ENCODE results near the gene SNX25.

DNA sequence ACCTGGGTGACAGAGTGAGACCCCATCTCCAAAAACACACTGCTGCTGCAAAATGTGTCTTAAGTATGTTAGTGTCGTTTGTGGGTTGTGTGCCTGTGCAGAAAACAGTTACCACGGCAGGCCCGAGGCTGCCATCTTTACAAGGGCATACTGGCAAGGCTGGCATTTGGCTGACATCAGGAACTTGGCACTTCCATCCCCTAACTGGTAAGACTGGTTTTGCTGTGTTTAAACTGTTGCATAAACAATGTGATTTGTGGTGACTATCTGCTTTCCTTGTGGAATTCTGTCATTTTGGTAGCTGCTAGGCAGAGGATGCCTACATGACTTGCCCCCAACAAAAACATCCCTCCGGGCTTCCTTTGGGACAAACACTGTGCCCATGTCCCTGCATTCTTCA is 174.1 kb downstream of the SNX25 start:
- no peak for TF ChIP-seq POLR2AphosphoS5 (IDR thresholded peaks at IDR 0.05; ENCODE audit: low read depth)
- TF ChIP-seq CTCF (conservative IDR thresholded peaks at IDR 0.05; ENCODE audit: low read depth in 2 of 2) = no peak
- no peak for TF ChIP-seq EZH2 (IDR thresholded peaks at IDR 0.05; ENCODE audit: low read depth, unreplicated experiment)
- no peak for TF ChIP-seq EZH2phosphoT487 (IDR thresholded peaks at IDR 0.05; ENCODE audit: unreplicated experiment)
- TF ChIP-seq, protein P1, sequence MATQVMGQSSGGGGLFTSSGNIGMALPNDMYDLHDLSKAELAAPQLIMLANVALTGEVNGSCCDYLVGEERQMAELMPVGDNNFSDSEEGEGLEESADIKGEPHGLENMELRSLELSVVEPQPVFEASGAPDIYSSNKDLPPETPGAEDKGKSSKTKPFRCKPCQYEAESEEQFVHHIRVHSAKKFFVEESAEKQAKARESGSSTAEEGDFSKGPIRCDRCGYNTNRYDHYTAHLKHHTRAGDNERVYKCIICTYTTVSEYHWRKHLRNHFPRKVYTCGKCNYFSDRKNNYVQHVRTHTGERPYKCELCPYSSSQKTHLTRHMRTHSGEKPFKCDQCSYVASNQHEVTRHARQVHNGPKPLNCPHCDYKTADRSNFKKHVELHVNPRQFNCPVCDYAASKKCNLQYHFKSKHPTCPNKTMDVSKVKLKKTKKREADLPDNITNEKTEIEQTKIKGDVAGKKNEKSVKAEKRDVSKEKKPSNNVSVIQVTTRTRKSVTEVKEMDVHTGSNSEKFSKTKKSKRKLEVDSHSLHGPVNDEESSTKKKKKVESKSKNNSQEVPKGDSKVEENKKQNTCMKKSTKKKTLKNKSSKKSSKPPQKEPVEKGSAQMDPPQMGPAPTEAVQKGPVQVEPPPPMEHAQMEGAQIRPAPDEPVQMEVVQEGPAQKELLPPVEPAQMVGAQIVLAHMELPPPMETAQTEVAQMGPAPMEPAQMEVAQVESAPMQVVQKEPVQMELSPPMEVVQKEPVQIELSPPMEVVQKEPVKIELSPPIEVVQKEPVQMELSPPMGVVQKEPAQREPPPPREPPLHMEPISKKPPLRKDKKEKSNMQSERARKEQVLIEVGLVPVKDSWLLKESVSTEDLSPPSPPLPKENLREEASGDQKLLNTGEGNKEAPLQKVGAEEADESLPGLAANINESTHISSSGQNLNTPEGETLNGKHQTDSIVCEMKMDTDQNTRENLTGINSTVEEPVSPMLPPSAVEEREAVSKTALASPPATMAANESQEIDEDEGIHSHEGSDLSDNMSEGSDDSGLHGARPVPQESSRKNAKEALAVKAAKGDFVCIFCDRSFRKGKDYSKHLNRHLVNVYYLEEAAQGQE (IDR thresholded peaks at IDR 0.05; ENCODE audit: unreplicated experiment) = no peak
- TF ChIP-seq JUNB (IDR thresholded peaks at IDR 0.05; ENCODE audit: unreplicated experiment) = no peak
- TF ChIP-seq STAT1 (IDR thresholded peaks at IDR 0.05; ENCODE audit: unreplicated experiment) = no peak
- TF ChIP-seq, protein P2, sequence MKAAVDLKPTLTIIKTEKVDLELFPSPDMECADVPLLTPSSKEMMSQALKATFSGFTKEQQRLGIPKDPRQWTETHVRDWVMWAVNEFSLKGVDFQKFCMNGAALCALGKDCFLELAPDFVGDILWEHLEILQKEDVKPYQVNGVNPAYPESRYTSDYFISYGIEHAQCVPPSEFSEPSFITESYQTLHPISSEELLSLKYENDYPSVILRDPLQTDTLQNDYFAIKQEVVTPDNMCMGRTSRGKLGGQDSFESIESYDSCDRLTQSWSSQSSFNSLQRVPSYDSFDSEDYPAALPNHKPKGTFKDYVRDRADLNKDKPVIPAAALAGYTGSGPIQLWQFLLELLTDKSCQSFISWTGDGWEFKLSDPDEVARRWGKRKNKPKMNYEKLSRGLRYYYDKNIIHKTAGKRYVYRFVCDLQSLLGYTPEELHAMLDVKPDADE (IDR thresholded peaks at IDR 0.05) = no peak
- no peak for TF ChIP-seq CREB1 (CRISPR knock-in tag; IDR thresholded peaks at IDR 0.05; ENCODE audit: low read depth)
- TF ChIP-seq NANOG (IDR thresholded peaks at IDR 0.05; ENCODE audit: borderline replicate concordance) = no peak
- no peak for TF ChIP-seq ZNF331 (CRISPR knock-in tag; IDR thresholded peaks at IDR 0.05; ENCODE audit: low read depth)
- TF ChIP-seq ZNF114 (CRISPR knock-in tag; IDR thresholded peaks at IDR 0.05) = no peak
- TF ChIP-seq, protein P3, sequence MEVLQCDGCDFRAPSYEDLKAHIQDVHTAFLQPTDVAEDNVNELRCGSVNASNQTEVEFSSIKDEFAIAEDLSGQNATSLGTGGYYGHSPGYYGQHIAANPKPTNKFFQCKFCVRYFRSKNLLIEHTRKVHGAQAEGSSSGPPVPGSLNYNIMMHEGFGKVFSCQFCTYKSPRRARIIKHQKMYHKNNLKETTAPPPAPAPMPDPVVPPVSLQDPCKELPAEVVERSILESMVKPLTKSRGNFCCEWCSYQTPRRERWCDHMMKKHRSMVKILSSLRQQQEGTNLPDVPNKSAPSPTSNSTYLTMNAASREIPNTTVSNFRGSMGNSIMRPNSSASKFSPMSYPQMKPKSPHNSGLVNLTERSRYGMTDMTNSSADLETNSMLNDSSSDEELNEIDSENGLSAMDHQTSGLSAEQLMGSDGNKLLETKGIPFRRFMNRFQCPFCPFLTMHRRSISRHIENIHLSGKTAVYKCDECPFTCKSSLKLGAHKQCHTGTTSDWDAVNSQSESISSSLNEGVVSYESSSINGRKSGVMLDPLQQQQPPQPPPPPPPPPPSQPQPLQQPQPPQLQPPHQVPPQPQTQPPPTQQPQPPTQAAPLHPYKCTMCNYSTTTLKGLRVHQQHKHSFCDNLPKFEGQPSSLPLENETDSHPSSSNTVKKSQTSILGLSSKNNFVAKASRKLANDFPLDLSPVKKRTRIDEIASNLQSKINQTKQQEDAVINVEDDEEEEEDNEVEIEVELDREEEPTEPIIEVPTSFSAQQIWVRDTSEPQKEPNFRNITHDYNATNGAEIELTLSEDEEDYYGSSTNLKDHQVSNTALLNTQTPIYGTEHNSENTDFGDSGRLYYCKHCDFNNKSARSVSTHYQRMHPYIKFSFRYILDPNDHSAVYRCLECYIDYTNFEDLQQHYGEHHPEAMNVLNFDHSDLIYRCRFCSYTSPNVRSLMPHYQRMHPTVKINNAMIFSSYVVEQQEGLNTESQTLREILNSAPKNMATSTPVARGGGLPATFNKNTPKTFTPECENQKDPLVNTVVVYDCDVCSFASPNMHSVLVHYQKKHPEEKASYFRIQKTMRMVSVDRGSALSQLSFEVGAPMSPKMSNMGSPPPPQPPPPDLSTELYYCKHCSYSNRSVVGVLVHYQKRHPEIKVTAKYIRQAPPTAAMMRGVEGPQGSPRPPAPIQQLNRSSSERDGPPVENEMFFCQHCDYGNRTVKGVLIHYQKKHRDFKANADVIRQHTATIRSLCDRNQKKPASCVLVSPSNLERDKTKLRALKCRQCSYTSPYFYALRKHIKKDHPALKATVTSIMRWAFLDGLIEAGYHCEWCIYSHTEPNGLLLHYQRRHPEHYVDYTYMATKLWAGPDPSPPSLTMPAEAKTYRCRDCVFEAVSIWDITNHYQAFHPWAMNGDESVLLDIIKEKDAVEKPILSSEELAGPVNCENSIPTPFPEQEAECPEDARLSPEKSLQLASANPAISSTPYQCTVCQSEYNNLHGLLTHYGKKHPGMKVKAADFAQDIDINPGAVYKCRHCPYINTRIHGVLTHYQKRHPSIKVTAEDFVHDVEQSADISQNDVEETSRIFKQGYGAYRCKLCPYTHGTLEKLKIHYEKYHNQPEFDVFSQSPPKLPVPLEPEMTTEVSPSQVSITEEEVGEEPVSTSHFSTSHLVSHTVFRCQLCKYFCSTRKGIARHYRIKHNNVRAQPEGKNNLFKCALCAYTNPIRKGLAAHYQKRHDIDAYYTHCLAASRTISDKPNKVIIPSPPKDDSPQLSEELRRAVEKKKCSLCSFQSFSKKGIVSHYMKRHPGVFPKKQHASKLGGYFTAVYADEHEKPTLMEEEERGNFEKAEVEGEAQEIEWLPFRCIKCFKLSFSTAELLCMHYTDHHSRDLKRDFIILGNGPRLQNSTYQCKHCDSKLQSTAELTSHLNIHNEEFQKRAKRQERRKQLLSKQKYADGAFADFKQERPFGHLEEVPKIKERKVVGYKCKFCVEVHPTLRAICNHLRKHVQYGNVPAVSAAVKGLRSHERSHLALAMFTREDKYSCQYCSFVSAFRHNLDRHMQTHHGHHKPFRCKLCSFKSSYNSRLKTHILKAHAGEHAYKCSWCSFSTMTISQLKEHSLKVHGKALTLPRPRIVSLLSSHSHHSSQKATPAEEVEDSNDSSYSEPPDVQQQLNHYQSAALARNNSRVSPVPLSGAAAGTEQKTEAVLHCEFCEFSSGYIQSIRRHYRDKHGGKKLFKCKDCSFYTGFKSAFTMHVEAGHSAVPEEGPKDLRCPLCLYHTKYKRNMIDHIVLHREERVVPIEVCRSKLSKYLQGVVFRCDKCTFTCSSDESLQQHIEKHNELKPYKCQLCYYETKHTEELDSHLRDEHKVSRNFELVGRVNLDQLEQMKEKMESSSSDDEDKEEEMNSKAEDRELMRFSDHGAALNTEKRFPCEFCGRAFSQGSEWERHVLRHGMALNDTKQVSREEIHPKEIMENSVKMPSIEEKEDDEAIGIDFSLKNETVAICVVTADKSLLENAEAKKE (CRISPR knock-in tag; IDR thresholded peaks at IDR 0.05) = no peak

Data from GM23338 (cell line).